ENCODE results near the gene EFHC2. TPM values are rescaled to one million over a fixed set of nuclear protein-coding genes. Genes with fewer than 3 reads are reported as not detected.

Gene EFHC2
- total and polyA plus RNA-seq, 2 of the 8 experiments (the other 6 are each of a cell fraction or from before 2014, with no cell fraction given) = 1.8 to 3.4 TPM

DNA sequence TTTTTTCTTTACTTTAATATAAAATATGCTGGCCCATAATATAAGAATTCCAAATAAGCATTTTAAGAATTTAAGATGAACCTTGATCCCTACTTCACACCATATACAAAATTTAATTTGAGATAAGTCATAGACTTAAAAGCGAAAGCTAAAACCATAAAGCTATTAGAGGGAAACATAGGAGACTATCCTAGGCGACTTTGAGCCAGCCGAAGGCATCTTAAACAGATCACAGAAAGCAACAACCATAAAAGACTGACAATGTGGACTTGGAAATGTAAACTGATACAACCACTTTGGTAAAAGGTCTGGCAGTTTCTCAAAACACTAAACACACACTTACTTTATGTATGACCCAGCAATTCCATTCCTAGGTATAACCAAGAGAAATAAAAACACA lies 125.0 kb downstream of the EFHC2 start:
- no peak for FAIRE-seq
- WGBS, 2 experiments (ENCODE audit: extremely low coverage in 1 of 2, insufficient coverage in 1 of 2, insufficient read length in 1 of 2, insufficient replicate concordance in 2 of 2, low coverage in 1 of 2, low lambda C conversion rate in 2 of 2, missing lambda C conversion rate in 1 of 2) = 91% methylated on average over 3 of the region's 3 CpGs; no CpG with 5 or more reads in 1 of the 2 experiments
- no peaks in the 10 kb centered on the region for H3K9me3 ChIP-seq (ENCODE audit: insufficient read depth in 2 of 2, low read depth in 1 of 2, low read length in 1 of 2)
- TF ChIP-seq CBX5 (IDR thresholded peaks at IDR 0.05; ENCODE audit: low read depth, low read length) (no peak), CBX8 (IDR thresholded peaks at IDR 0.05; ENCODE audit: borderline replicate concordance, low read depth, low read length) (no peak), NRF1 (IDR thresholded peaks at IDR 0.05; ENCODE audit: low read depth, low read length) (no peak), CHD2 (IDR thresholded peaks at IDR 0.05; ENCODE audit: low read length) (no peak), CEBPB (IDR thresholded peaks at IDR 0.05; ENCODE audit: low read depth, low read length) (no peak), SAP30 (IDR thresholded peaks at IDR 0.05; ENCODE audit: insufficient read depth, insufficient replicate concordance, low read length) (no peak), CTBP2 (IDR thresholded peaks at IDR 0.05; ENCODE audit: borderline replicate concordance, insufficient read depth, insufficient read length, low read length) (no peak), TEAD4 (IDR thresholded peaks at IDR 0.05; ENCODE audit: low read depth, low read length) (no peak), YY1 (IDR thresholded peaks at IDR 0.05; ENCODE audit: low read depth, low read length) (no peak)
- TF ChIP-seq, protein P1, sequence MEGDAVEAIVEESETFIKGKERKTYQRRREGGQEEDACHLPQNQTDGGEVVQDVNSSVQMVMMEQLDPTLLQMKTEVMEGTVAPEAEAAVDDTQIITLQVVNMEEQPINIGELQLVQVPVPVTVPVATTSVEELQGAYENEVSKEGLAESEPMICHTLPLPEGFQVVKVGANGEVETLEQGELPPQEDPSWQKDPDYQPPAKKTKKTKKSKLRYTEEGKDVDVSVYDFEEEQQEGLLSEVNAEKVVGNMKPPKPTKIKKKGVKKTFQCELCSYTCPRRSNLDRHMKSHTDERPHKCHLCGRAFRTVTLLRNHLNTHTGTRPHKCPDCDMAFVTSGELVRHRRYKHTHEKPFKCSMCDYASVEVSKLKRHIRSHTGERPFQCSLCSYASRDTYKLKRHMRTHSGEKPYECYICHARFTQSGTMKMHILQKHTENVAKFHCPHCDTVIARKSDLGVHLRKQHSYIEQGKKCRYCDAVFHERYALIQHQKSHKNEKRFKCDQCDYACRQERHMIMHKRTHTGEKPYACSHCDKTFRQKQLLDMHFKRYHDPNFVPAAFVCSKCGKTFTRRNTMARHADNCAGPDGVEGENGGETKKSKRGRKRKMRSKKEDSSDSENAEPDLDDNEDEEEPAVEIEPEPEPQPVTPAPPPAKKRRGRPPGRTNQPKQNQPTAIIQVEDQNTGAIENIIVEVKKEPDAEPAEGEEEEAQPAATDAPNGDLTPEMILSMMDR (IDR thresholded peaks at IDR 0.05; ENCODE audit: control extremely low read depth in 1 of 3, insufficient read depth in 1 of 3, low read depth in 1 of 3, low read length in 3 of 3) = no peak
- TF ChIP-seq, protein P2, sequence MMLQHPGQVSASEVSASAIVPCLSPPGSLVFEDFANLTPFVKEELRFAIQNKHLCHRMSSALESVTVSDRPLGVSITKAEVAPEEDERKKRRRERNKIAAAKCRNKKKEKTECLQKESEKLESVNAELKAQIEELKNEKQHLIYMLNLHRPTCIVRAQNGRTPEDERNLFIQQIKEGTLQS (IDR thresholded peaks at IDR 0.05; ENCODE audit: insufficient read depth, low read depth, low read length) = no peak
- TF ChIP-seq, protein P3, sequence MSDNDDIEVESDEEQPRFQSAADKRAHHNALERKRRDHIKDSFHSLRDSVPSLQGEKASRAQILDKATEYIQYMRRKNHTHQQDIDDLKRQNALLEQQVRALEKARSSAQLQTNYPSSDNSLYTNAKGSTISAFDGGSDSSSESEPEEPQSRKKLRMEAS (IDR thresholded peaks at IDR 0.05) = no peak

More for the DNA sequence above, 125.0 kb downstream of the EFHC2 start:
- POLR2A ChIA-PET (ENCODE audit: partially characterized antibody) = no interaction called here
- no peaks in the 10 kb centered on the region for H3K4me1 ChIP-seq (replicated peaks in 1 of 4; ENCODE audit: control insufficient read depth in 3 of 4, insufficient read depth in 4 of 4, low read length in 3 of 4)
- no peak overlapping the region for H3K23ac ChIP-seq (ENCODE audit: insufficient read length)
- H2AK5ac ChIP-seq (ENCODE audit: low read depth, low read length) = no peak overlapping the region
- no peak overlapping the region for H2BK20ac ChIP-seq (ENCODE audit: low read length)
- no peak overlapping the region for H3K4me2 ChIP-seq (ENCODE audit: insufficient read depth in 1 of 2, low read depth in 2 of 2, low read length in 2 of 2)
- DNase-seq (ENCODE audit: low read depth in 1 of 2, low spot score in 2 of 2) = no peak
- CTCF ChIA-PET (ENCODE audit: partially characterized antibody) = no interaction called here
- H4K8ac ChIP-seq (ENCODE audit: extremely low read depth, insufficient read depth, low read length) = no peak overlapping the region
- H2BK5ac ChIP-seq (ENCODE audit: low read depth, low read length) = no peak overlapping the region
- H3K79me2 ChIP-seq (ENCODE audit: control insufficient read depth in 1 of 2, insufficient read depth in 2 of 2, low read length in 2 of 2) = no peaks in the 10 kb centered on the region
- H4K5ac ChIP-seq (ENCODE audit: insufficient read length, low read depth, low read length) = no peak overlapping the region
- H4K20me1 ChIP-seq (replicated peaks in 1 of 2; ENCODE audit: control insufficient read depth in 1 of 2, insufficient read depth in 2 of 2, low read length in 2 of 2) = no peaks in the 10 kb centered on the region
- no peak overlapping the region for H2BK12ac ChIP-seq (ENCODE audit: low read depth, low read length)
- no peak overlapping the region for H3K4ac ChIP-seq (replicated peaks; ENCODE audit: insufficient read length, low read depth, low read length)
- no peak overlapping the region for H3K4me3 ChIP-seq (ENCODE audit: extremely low read depth in 1 of 4, insufficient read depth in 2 of 4, low read depth in 3 of 4, low read length in 4 of 4)
- no peaks in the 10 kb centered on the region for H3K27me3 ChIP-seq (replicated peaks in 1 of 4; ENCODE audit: control insufficient read depth in 3 of 4, extremely low read depth in 1 of 4, insufficient read depth in 3 of 4, low read length in 3 of 4)
- H2AFZ ChIP-seq (ENCODE audit: low read length) = no peak overlapping the region
- H3K79me1 ChIP-seq (ENCODE audit: low read depth, low read length) = no peaks in the 10 kb centered on the region
- H3K56ac ChIP-seq (replicated peaks; ENCODE audit: insufficient read length, low read depth, low read length) = no peak overlapping the region
- no peak overlapping the region for H3K27ac ChIP-seq (ENCODE audit: low read depth, low read length)
- no peak overlapping the region for H3K14ac ChIP-seq (ENCODE audit: insufficient read length)
- H2BK120ac ChIP-seq (replicated peaks; ENCODE audit: low read depth, low read length) = no peak overlapping the region
- no peak overlapping the region for H4K91ac ChIP-seq (replicated peaks; ENCODE audit: insufficient read length, low read length)
- no peak overlapping the region for H3K18ac ChIP-seq (ENCODE audit: extremely low read depth, low read length)
- H3K23me2 ChIP-seq (ENCODE audit: low read depth, low read length) = no peaks in the 10 kb centered on the region
- no peak overlapping the region for H3K9ac ChIP-seq (replicated peaks in 1 of 4; ENCODE audit: extremely low read depth in 1 of 4, low read depth in 3 of 4, low read length in 3 of 4)
- H3K36me3 ChIP-seq (ENCODE audit: control insufficient read depth in 2 of 4, insufficient read depth in 4 of 4, low read length in 3 of 4) = no peaks in the 10 kb centered on the region
- H2BK15ac ChIP-seq (ENCODE audit: low read length) = no peak overlapping the region
